Immature natural killer cell (primary cell): ENCODE data around the gene FOS. TPM values are rescaled to one million over a fixed set of nuclear protein-coding genes. Genes with fewer than 3 reads are reported as not detected.
"Not testable (repeated sequence)": the region's sequence is repeated elsewhere in the genome, so short reads cannot be mapped to it uniquely, and the experiment has no call there.

Source experiments
- DNase-seq, 3 donors: peaks; one replicate each; pipeline ENCODE4 v3.0.0; 2022; ENCODE audit warnings: mixed read lengths in 1 of 3
- H3K27ac Mint-ChIP-seq, 6 donors: one replicate each; pipeline ENCODE4 v1.8.0; 2020; ENCODE audit warnings: mixed read lengths in 6 of 6, mild to moderate bottlenecking in 5 of 6, inconsistent platforms in 4 of 6, moderate library complexity in 3 of 6
- H3K27me3 Mint-ChIP-seq, 3 donors: one replicate each; pipeline ENCODE4 v1.8.0; 2020 to 2021; ENCODE audit warnings: low read depth in 3 of 3, mild to moderate bottlenecking in 3 of 3, mixed read lengths in 3 of 3, moderate library complexity in 3 of 3, inconsistent platforms in 1 of 3
- H3K36me3 Mint-ChIP-seq, 3 donors: one replicate each; pipeline ENCODE4 v1.8.0; 2020; ENCODE audit warnings: mixed read lengths in 3 of 3, inconsistent platforms in 2 of 3, mild to moderate bottlenecking in 2 of 3
- H3K4me1 Mint-ChIP-seq, 2 donors: one replicate each; pipeline ENCODE4 v1.8.0; 2020; ENCODE audit warnings: inconsistent platforms in 2 of 2, mild to moderate bottlenecking in 2 of 2, mixed read lengths in 2 of 2, moderate library complexity in 1 of 2
- H3K4me3 Mint-ChIP-seq, 5 donors: one replicate each; pipeline ENCODE4 v1.8.0; 2020; ENCODE audit warnings: mild to moderate bottlenecking in 5 of 5, mixed read lengths in 5 of 5, inconsistent platforms in 3 of 5, moderate library complexity in 3 of 5
- H3K9me3 Mint-ChIP-seq, 6 donors: one replicate each; pipeline ENCODE4 v1.8.0; 2020; ENCODE audit warnings: mild to moderate bottlenecking in 6 of 6, mixed read lengths in 6 of 6, inconsistent platforms in 4 of 6, moderate library complexity in 3 of 6
- polyA plus RNA-seq, 3 donors: library from polyadenylated mRNA; unstranded; fragments of 300-500 nt; fragmentation: Illumina TruSeq; gene quantifications; one replicate each; pipeline ENCODE4 v1.2.3, GENCODE V29; 2021

Gene FOS
- polyA plus RNA-seq, 3 donors from 2014 or later: 525 to 765 (median 608) TPM

GRCh38 chr14:75309561-75309960 is 30.9 kb downstream of the FOS start:
- H3K36me3 Mint-ChIP-seq, H3K9me3 Mint-ChIP-seq, DNase-seq, H3K27ac Mint-ChIP-seq, H3K4me3 Mint-ChIP-seq, H3K4me1 Mint-ChIP-seq, H3K27me3 Mint-ChIP-seq: not testable (repeated sequence)

GRCh38 chr14:75310295-75311111 is 31.9 kb downstream of the FOS start:
- Mint-ChIP-seq H3K9me3 (no peaks in the 10 kb centered on the region), H3K27ac (no peak overlapping the region), H3K4me3 (no peak overlapping the region), H3K36me3 (no peaks in the 10 kb centered on the region), H3K4me1 (peaks cover 0 to 5% of the 10 kb centered on the region in 2 donors), H3K27me3 (peaks cover 3 to 7% (median 5%) of the 10 kb centered on the region in 3 donors)
- DNase-seq: no peak

GRCh38 chr14:75311356-75311755 is 32.7 kb downstream of the FOS start:
- Mint-ChIP-seq H3K36me3 (no peaks in the 10 kb centered on the region), H3K27ac (no peak overlapping the region), H3K9me3 (no peaks in the 10 kb centered on the region), H3K4me3 (no peak overlapping the region), H3K27me3 (peaks cover 3 to 10% (median 5%) of the 10 kb centered on the region in 3 donors), H3K4me1 (peaks cover 0 to 5% of the 10 kb centered on the region in 2 donors)
- no peak for DNase-seq

- Mint-ChIP-seq H3K4me1 (peaks cover 0 to 2% of the 10 kb centered on the region in 2 donors), H3K4me3 (no peak overlapping the region), H3K9me3 (no peaks in the 10 kb centered on the region), H3K27me3 (peaks cover 2 to 12% (median 2%) of the 10 kb centered on the region in 3 donors), H3K36me3 (no peaks in the 10 kb centered on the region), H3K27ac (no peak overlapping the region)
- DNase-seq: no peak
Observed at GRCh38 chr14:75312341-75312740, 33.7 kb downstream of the FOS start.

- Mint-ChIP-seq H3K27ac (no peak overlapping the region), H3K9me3 (no peaks in the 10 kb centered on the region), H3K27me3 (peaks cover 2 to 9% (median 2%) of the 10 kb centered on the region in 3 donors), H3K36me3 (no peaks in the 10 kb centered on the region), H3K4me3 (no peak overlapping the region), H3K4me1 (no peaks in the 10 kb centered on the region)
- no peak for DNase-seq
Observed at GRCh38 chr14:75313294-75313693, 34.7 kb downstream of the FOS start.

- H3K27ac Mint-ChIP-seq: no peak overlapping the region
- H3K27me3 Mint-ChIP-seq: peaks cover 2 to 9% (median 4%) of the 10 kb centered on the region in 3 donors
- no peaks in the 10 kb centered on the region for H3K36me3 Mint-ChIP-seq
- no peaks in the 10 kb centered on the region for H3K4me1 Mint-ChIP-seq
- H3K9me3 Mint-ChIP-seq: no peaks in the 10 kb centered on the region
- DNase-seq: no peak
- no peak overlapping the region for H3K4me3 Mint-ChIP-seq
Observed at GRCh38 chr14:75315144-75315543, 36.5 kb downstream of the FOS start.

- H3K36me3 Mint-ChIP-seq: no peaks in the 10 kb centered on the region
- H3K27ac Mint-ChIP-seq: no peak overlapping the region
- no peak for DNase-seq
- no peaks in the 10 kb centered on the region for H3K4me1 Mint-ChIP-seq
- no peaks in the 10 kb centered on the region for H3K9me3 Mint-ChIP-seq
- no peak overlapping the region for H3K4me3 Mint-ChIP-seq
- H3K27me3 Mint-ChIP-seq: peaks cover 0 to 9% (median 9%) of the 10 kb centered on the region in 3 donors
Observed at GRCh38 chr14:75317148-75317547, 38.5 kb downstream of the FOS start.

- no peaks in the 10 kb centered on the region for H3K9me3 Mint-ChIP-seq
- DNase-seq: no peak
- no peak overlapping the region for H3K27ac Mint-ChIP-seq
- H3K4me1 Mint-ChIP-seq: no peaks in the 10 kb centered on the region
- no peaks in the 10 kb centered on the region for H3K36me3 Mint-ChIP-seq
- H3K27me3 Mint-ChIP-seq: peaks cover 0 to 10% (median 9%) of the 10 kb centered on the region in 3 donors
- H3K4me3 Mint-ChIP-seq: no peak overlapping the region
Observed at GRCh38 chr14:75318353-75318752, 39.7 kb downstream of the FOS start.

GRCh38 chr14:75319021-75319420 is 40.4 kb downstream of the FOS start:
- Mint-ChIP-seq H3K4me3 (no peak overlapping the region), H3K9me3 (no peaks in the 10 kb centered on the region), H3K36me3 (no peaks in the 10 kb centered on the region), H3K27me3 (peaks cover 0 to 9% (median 9%) of the 10 kb centered on the region in 3 donors), H3K4me1 (no peaks in the 10 kb centered on the region), H3K27ac (no peak overlapping the region)
- DNase-seq: no peak

- DNase-seq: no peak
- H3K27ac Mint-ChIP-seq: no peak overlapping the region
- no peak overlapping the region for H3K4me3 Mint-ChIP-seq
- H3K4me1 Mint-ChIP-seq: no peaks in the 10 kb centered on the region
- H3K9me3 Mint-ChIP-seq: no peaks in the 10 kb centered on the region
- H3K27me3 Mint-ChIP-seq: peaks cover 0 to 9% (median 9%) of the 10 kb centered on the region in 3 donors
- H3K36me3 Mint-ChIP-seq: no peaks in the 10 kb centered on the region
Observed at GRCh38 chr14:75320196-75320595, 41.6 kb downstream of the FOS start.

- H3K27me3 Mint-ChIP-seq: peaks cover 0 to 9% (median 2%) of the 10 kb centered on the region in 3 donors
- no peak overlapping the region for H3K4me3 Mint-ChIP-seq
- H3K27ac Mint-ChIP-seq: no peak overlapping the region
- no peaks in the 10 kb centered on the region for H3K36me3 Mint-ChIP-seq
- H3K9me3 Mint-ChIP-seq: no peaks in the 10 kb centered on the region
- no peak for DNase-seq
- H3K4me1 Mint-ChIP-seq: no peaks in the 10 kb centered on the region
Observed at GRCh38 chr14:75322746-75323145, 44.1 kb downstream of the FOS start.

- DNase-seq: no peak
- H3K36me3 Mint-ChIP-seq: no peaks in the 10 kb centered on the region
- no peak overlapping the region for H3K27ac Mint-ChIP-seq
- no peak overlapping the region for H3K4me3 Mint-ChIP-seq
- no peaks in the 10 kb centered on the region for H3K4me1 Mint-ChIP-seq
- H3K27me3 Mint-ChIP-seq: peaks cover 0 to 9% (median 2%) of the 10 kb centered on the region in 3 donors
- H3K9me3 Mint-ChIP-seq: no peaks in the 10 kb centered on the region
Observed at GRCh38 chr14:75323571-75323970, 44.9 kb downstream of the FOS start.

- Mint-ChIP-seq H3K27me3 (peaks cover 3 to 10% (median 5%) of the 10 kb centered on the region in 3 donors), H3K9me3 (no peaks in the 10 kb centered on the region), H3K36me3 (no peaks in the 10 kb centered on the region), H3K4me3 (no peak overlapping the region), H3K27ac (no peak overlapping the region), H3K4me1 (peaks cover 12 to 14% of the 10 kb centered on the region in 2 donors)
- DNase-seq: no peak
Observed at GRCh38 chr14:75328558-75329155, 50.0 kb downstream of the FOS start.

GRCh38 chr14:75329369-75329768 is 50.7 kb downstream of the FOS start:
- H3K36me3 Mint-ChIP-seq: no peaks in the 10 kb centered on the region
- no peak for DNase-seq
- no peaks in the 10 kb centered on the region for H3K9me3 Mint-ChIP-seq
- peaks cover 19 to 21% of the 10 kb centered on the region in 2 donors for H3K4me1 Mint-ChIP-seq
- no peak overlapping the region for H3K27ac Mint-ChIP-seq
- H3K27me3 Mint-ChIP-seq: peaks cover 3 to 10% (median 8%) of the 10 kb centered on the region in 3 donors
- H3K4me3 Mint-ChIP-seq: no peak overlapping the region
